Adrenal gland (tissue), 12 donors: ENCODE measurements around the gene IL1RAPL1. TPM values are rescaled to one million over a fixed set of nuclear protein-coding genes. Genes with fewer than 3 reads are reported as not detected.

Experiments used
- microRNA-seq, 3 donors: library from miRNA; unstranded; fragments of <30 nt; microRNA quantifications; one replicate each; pipeline ENCODE4, GENCODE V29; 2017 to 2020
- polyA plus RNA-seq, 3 donors: library from polyadenylated mRNA; stranded (reverse); fragments of 200-250 nt in 2 of 3; fragments of 350-450 nt in 1 of 3; fragmentation: Illumina TruSeq in 1 of 3; extraction: RNeasy Lipid Tissue Mini Kit (QIAGEN cat#74804) in 1 of 3; gene quantifications; one replicate each; pipeline ENCODE4 v1.2.3, GENCODE V29; 2013 to 2014
- small RNA-seq, 2 donors: library from RNA; depleted of rRNA; stranded (forward); fragments of <200 nt; gene quantifications; one replicate each; pipeline ENCODE3, GENCODE V24; 2016
- total RNA-seq, 9 donors: library from RNA; depleted of rRNA in 4 of 9; stranded (reverse); fragments of >200 nt in 4 of 9; fragments of 120-200 nt in 1 of 9; fragmentation: NEBNext Ultra II Directional in 1 of 9; extraction: Animal tissue kit (Norgen Biotek cat#: 25700) in 1 of 9; gene quantifications; one replicate each; pipeline versions ENCODE4 v1.1.0 to v1.2.4, GENCODE V29; 2013 to 2023
- donor health status: healthy with polysubstance abuse.
- donor health status: Bipolar disorder and iron deficiency.
- donor health status: DM: yes; HTN: yes; CAD: no.
- donor health status: DM: no; HTN: no; CAD: no.
- donor health status: DM: no; HTN: no; CAD: no.
- donor health status: DM: yes; HTN: yes; CAD: no.

Gene IL1RAPL1
- total and polyA plus RNA-seq, 12 donors: 1.1 TPM; not detected in 11

Small RNAs within 50 kb of the gene (microRNA-seq; reads per million reads assigned to microRNA genes)
- 0 reads per million in 3 donors for gene MIR4666B

Small RNAs within 50 kb of the gene (small RNA-seq; reads per million reads assigned to genes)
- gene MIR4666B (0 reads per million in 2 donors), gene RF00284 (0 reads per million in 2 donors), gene RNA5SP500 (2.4 to 2.5 reads per million in 2 donors)
